ENCODE results near the gene CDRT4.

Gene CDRT4

GRCh38 chr17:15431766-15432165 lies 35.7 kb downstream of the CDRT4 start:
- no peak for DNase-seq

GRCh38 chr17:15431196-15431595 lies 36.2 kb downstream of the CDRT4 start:
- no peak for DNase-seq

- no peak for DNase-seq
Observed at GRCh38 chr17:15424521-15424920, 42.9 kb downstream of the CDRT4 start.

GRCh38 chr17:15422392-15422965 lies 44.9 kb downstream of the CDRT4 start:
- no peak for DNase-seq

- DNase-seq: no peak
Observed at GRCh38 chr17:15418781-15419180, 48.6 kb downstream of the CDRT4 start.

GRCh38 chr17:15414532-15415306 lies 52.7 kb downstream of the CDRT4 start:
- peak in 9 of 14 donors; percentile 20 to 86 (median 46) for DNase-seq

- peak in 1 of 14 donors; percentile 11 for DNase-seq
Observed at GRCh38 chr17:15413101-15413771, 54.2 kb downstream of the CDRT4 start.

- no peak for DNase-seq
Observed at GRCh38 chr17:15412606-15413005, 54.8 kb downstream of the CDRT4 start.

GRCh38 chr17:15411384-15412198 lies 55.8 kb downstream of the CDRT4 start:
- DNase-seq: no peak

GRCh38 chr17:15409721-15410250 lies 57.6 kb downstream of the CDRT4 start:
- no peak for DNase-seq

- DNase-seq: no peak
Observed at GRCh38 chr17:15408803-15409202, 58.6 kb downstream of the CDRT4 start.

- no peak for DNase-seq
Observed at GRCh38 chr17:15406081-15406480, 61.3 kb downstream of the CDRT4 start.

GRCh38 chr17:15405058-15405415 lies 62.4 kb downstream of the CDRT4 start:
- DNase-seq: no peak

- DNase-seq: no peak
Observed at GRCh38 chr17:15404106-15405057, 63.0 kb downstream of the CDRT4 start.

- DNase-seq: no peak
Observed at GRCh38 chr17:15403276-15403939, 64.0 kb downstream of the CDRT4 start.

GRCh38 chr17:15399443-15399842 lies 68.0 kb downstream of the CDRT4 start:
- no peak for DNase-seq

- DNase-seq: peak in 5 of 14 donors; percentile 26 to 58 (median 30)
Observed at GRCh38 chr17:15398736-15399331, 68.6 kb downstream of the CDRT4 start.

GRCh38 chr17:15398291-15398690 lies 69.1 kb downstream of the CDRT4 start:
- peak in 4 of 14 donors; percentile 12 to 29 (median 24) for DNase-seq

- no peak for DNase-seq
Observed at GRCh38 chr17:15397620-15398019, 69.8 kb downstream of the CDRT4 start.

- no peak for DNase-seq
Observed at GRCh38 chr17:15395091-15395490, 72.3 kb downstream of the CDRT4 start.
